T1000 (cell line): Measurements from ENCODE around the gene IARS2.
A peak's percentile ranks its signal among the peaks of the same experiment; 100 is the strongest.
"Not testable (repeated sequence)": the region's sequence is repeated elsewhere in the genome, so short reads cannot be mapped to it uniquely, and the experiment has no call there.

ENCODE experiments used
- DNase-seq: peaks from one replicate; lab custom pipeline; 2025; ENCODE audit warnings: mixed read lengths; lab: John Stamatoyannopoulos, UW

IARS2 gene

GRCh38 chr1:220094016-220094911 is at the start of gene IARS2:
Gene IARS2 (plus strand): TSS chr1:220094132. CDS start chr1:220094217, 85 bp downstream.
- peak; percentile 87 for DNase-seq

- DNase-seq, result no peak
Observed at GRCh38 chr1:220044678-220045355, 49.1 kb upstream of the IARS2 start.

- no peak for DNase-seq
Observed at GRCh38 chr1:220045356-220046051, 48.4 kb upstream of the IARS2 start.

GRCh38 chr1:220046052-220046930 is 47.6 kb upstream of the IARS2 start, which contains the start of gene EPRS1:
Gene EPRS1 (minus strand): TSS chr1:220046505. CDS start chr1:220046388, 117 bp downstream.
- peak; percentile 97 for DNase-seq

- no peak for DNase-seq
Observed at GRCh38 chr1:220056374-220056773, 37.6 kb upstream of the IARS2 start.

- DNase-seq, result no peak
Observed at GRCh38 chr1:220060876-220061275, 33.1 kb upstream of the IARS2 start.

GRCh38 chr1:220062629-220063028 is 31.3 kb upstream of the IARS2 start:
- DNase-seq, result no peak

- no peak for DNase-seq
Observed at GRCh38 chr1:220067269-220068204, 26.4 kb upstream of the IARS2 start.

GRCh38 chr1:220076861-220077762 is 16.8 kb upstream of the IARS2 start:
- DNase-seq, result no peak

- no peak for DNase-seq
Observed at GRCh38 chr1:220077887-220078286, 16.0 kb upstream of the IARS2 start.

- no peak for DNase-seq
Observed at GRCh38 chr1:220084460-220084859, 9.5 kb upstream of the IARS2 start.

GRCh38 chr1:220086261-220086686 is 7.7 kb upstream of the IARS2 start:
- DNase-seq, result not testable (repeated sequence)

- peak; percentile 87 for DNase-seq
Observed at GRCh38 chr1:220089650-220090556, 4.0 kb upstream of the IARS2 start, which contains the start of gene BPNT1. Gene BPNT1 (minus strand): TSS chr1:220089788. CDS start chr1:220079846, 9,942 bp downstream.

GRCh38 chr1:220092694-220093093 is 1.2 kb upstream of the IARS2 start:
- DNase-seq, result no peak

- no peak for DNase-seq
Observed at GRCh38 chr1:220093361-220094015, 444 bp upstream of the IARS2 start.

- no peak for DNase-seq
Observed at GRCh38 chr1:220099826-220100225, 5.9 kb downstream of the IARS2 start.

- DNase-seq, result not testable (repeated sequence)
Observed at GRCh38 chr1:220110473-220110872, 16.5 kb downstream of the IARS2 start.
